ENCODE measurements around the gene ADAMTS17.
A peak's percentile ranks its signal among the peaks of the same experiment; 100 is the strongest.
"Not testable (repeated sequence)": the region's sequence is repeated elsewhere in the genome, so short reads cannot be mapped to it uniquely, and the experiment has no call there.

Gene ADAMTS17

GRCh38 chr15:100340721-100341238 is 995 bp downstream of the ADAMTS17 start:
- DNase-seq = no peak

- DNase-seq = no peak
Measured at GRCh38 chr15:100339999-100340398, 1.8 kb downstream of the ADAMTS17 start.

- DNase-seq = not testable (repeated sequence)
Measured at GRCh38 chr15:100339451-100339850, 2.3 kb downstream of the ADAMTS17 start.

- DNase-seq = peak in 8 of 14 donors; percentile 3 to 48 (median 21)
Measured at GRCh38 chr15:100338971-100339444, 2.8 kb downstream of the ADAMTS17 start.

GRCh38 chr15:100338247-100338646 is 3.5 kb downstream of the ADAMTS17 start:
- no peak for DNase-seq

- DNase-seq = no peak
Measured at GRCh38 chr15:100337096-100338044, 4.4 kb downstream of the ADAMTS17 start.

- DNase-seq = no peak
Measured at GRCh38 chr15:100336061-100336460, 5.7 kb downstream of the ADAMTS17 start.

- DNase-seq = no peak
Measured at GRCh38 chr15:100335335-100335999, 6.3 kb downstream of the ADAMTS17 start.

GRCh38 chr15:100334905-100335304 is 6.9 kb downstream of the ADAMTS17 start:
- DNase-seq = no peak

- DNase-seq = no peak
Measured at GRCh38 chr15:100334456-100334855, 7.3 kb downstream of the ADAMTS17 start.

- DNase-seq = no peak
Measured at GRCh38 chr15:100334015-100334414, 7.8 kb downstream of the ADAMTS17 start.

- no peak for DNase-seq
Measured at GRCh38 chr15:100333236-100333635, 8.5 kb downstream of the ADAMTS17 start.

- DNase-seq = no peak
Measured at GRCh38 chr15:100332721-100333120, 9.1 kb downstream of the ADAMTS17 start.

- no peak for DNase-seq
Measured at GRCh38 chr15:100332231-100332630, 9.5 kb downstream of the ADAMTS17 start.

- DNase-seq = no peak
Measured at GRCh38 chr15:100330629-100331215, 11.1 kb downstream of the ADAMTS17 start.

- DNase-seq = no peak
Measured at GRCh38 chr15:100330221-100330620, 11.6 kb downstream of the ADAMTS17 start.

GRCh38 chr15:100328796-100329195 is 13.0 kb downstream of the ADAMTS17 start:
- no peak for DNase-seq

GRCh38 chr15:100318880-100319279 is 22.9 kb downstream of the ADAMTS17 start:
- DNase-seq = no peak

GRCh38 chr15:100314809-100315400 is 26.9 kb downstream of the ADAMTS17 start:
- no peak for DNase-seq

GRCh38 chr15:100311833-100312476 is 29.8 kb downstream of the ADAMTS17 start:
- DNase-seq = no peak

- DNase-seq = no peak
Measured at GRCh38 chr15:100311154-100311625, 30.6 kb downstream of the ADAMTS17 start.
